Testis (tissue), 3 donors: ENCODE data around the gene TMEM41B. TPM values are rescaled to one million over a fixed set of nuclear protein-coding genes. Genes with fewer than 3 reads are reported as not detected.
"Not testable (repeated sequence)": the region's sequence is repeated elsewhere in the genome, so short reads cannot be mapped to it uniquely, and the experiment has no call there.

Source experiments
- DNase-seq: peaks from one replicate; pipeline ENCODE4 v3.0.0-alpha.2; 2019
- H3K27ac ChIP-seq, 2 donors: fragments of 200-600 bp; sonication (generic); one replicate each; pipeline ENCODE4 v1.5.1; 2019
- H3K27me3 ChIP-seq: fragments of 200-600 bp; sonication (generic); one replicate; pipeline ENCODE4 v1.5.1; 2019
- H3K36me3 ChIP-seq: fragments of 200-600 bp; sonication (generic); one replicate; pipeline ENCODE4 v1.5.1; 2017; ENCODE audit warnings: low read depth; ENCODE audit errors: missing control alignments
- H3K4me1 ChIP-seq: fragments of 200-600 bp; sonication (generic); one replicate; pipeline ENCODE4 v1.5.1; 2019
- H3K4me3 ChIP-seq, 2 donors: fragments of 200-600 bp; sonication (generic); one replicate each; pipeline ENCODE4 v1.5.1; 2017 to 2019
- H3K9me3 ChIP-seq: fragments of 200-600 bp; sonication (generic); one replicate; pipeline ENCODE4 v1.5.1; 2017
- POLR2A ChIP-seq: fragments of 450-650 bp; IDR thresholded peaks from one replicate; pipeline ENCODE4 v1.6.1; 2017; ENCODE audit warnings: antibody characterized with exemption, mild to moderate bottlenecking, moderate library complexity
- WGBS, 2 donors: methylation state at CpG; one replicate each; pipeline ENCODE4 v1.1.5; 2018; 5-methylcytosine and 5-hydroxymethylcytosine counted together
- intact Hi-C: fragments of 100-400 bp; cut with DNase I; formaldehyde crosslinking; loops from one replicate; pipeline ENCODE4 v1.15.1; 2023; ENCODE audit warnings: low total_unique reads
- polyA plus RNA-seq: library from polyadenylated mRNA; stranded (reverse); fragments of 350-450 nt; fragmentation: Illumina TruSeq; extraction: RNeasy Lipid Tissue Mini Kit (QIAGEN cat#74804); gene quantifications from one replicate; pipeline ENCODE4 v1.2.3, GENCODE V29; 2014; ENCODE audit warnings: low read depth, low replicate concordance; ENCODE audit not compliant: insufficient read depth
- total RNA-seq, 2 donors: library from RNA; depleted of rRNA; stranded (reverse); fragments of >200 nt; gene quantifications; one replicate each; pipeline ENCODE4 v1.2.3, GENCODE V29; 2016
- TF ChIP-seq, protein P1 (sequence below), 3 experiments: fragments of 450-650 bp in 2 of 3; fragments of 200-600 bp in 1 of 3; sonication (generic) in 1 of 3; IDR thresholded peaks; one replicate each; pipeline ENCODE4 v1.5.1; 2016 to 2019; ENCODE audit warnings: antibody characterized with exemption in 3 of 3, mild to moderate bottlenecking in 2 of 3, moderate library complexity in 1 of 3

TMEM41B gene
- total and polyA plus RNA-seq, 3 donors from 2014 or later = 24.2 to 42.6 (median 37.5) TPM

DNA sequence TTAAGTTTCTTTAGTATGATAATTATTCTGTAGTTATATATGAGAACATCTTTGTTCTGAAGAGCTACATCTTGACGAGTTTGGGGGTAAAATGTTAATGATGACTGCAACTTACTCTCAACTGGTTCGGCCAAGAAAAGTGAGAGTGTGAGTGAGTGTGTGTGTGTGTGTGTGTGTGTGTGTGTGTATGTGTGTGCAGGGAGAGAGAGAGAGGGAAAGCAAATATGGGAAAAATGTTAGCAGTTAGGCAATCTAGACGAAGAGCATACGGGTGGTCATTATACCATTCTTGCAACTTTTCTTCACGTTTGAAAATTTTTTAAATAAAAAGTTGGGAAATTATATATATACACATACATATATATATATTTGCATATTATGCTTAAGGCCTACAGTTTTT, 18.3 kb upstream of the TMEM41B start:
- 80 to 82% methylated on average over 5 of the region's 5 CpGs for WGBS, 2 donors
- no peaks in the 10 kb centered on the region for H3K27me3 ChIP-seq
- H3K4me3 ChIP-seq = no peak overlapping the region
- H3K27ac ChIP-seq = no peak overlapping the region
- intact Hi-C loops = no loop called here
- H3K9me3 ChIP-seq = no peaks in the 10 kb centered on the region
- no peaks in the 10 kb centered on the region for H3K36me3 ChIP-seq
- DNase-seq = no peak
- no peak for TF ChIP-seq POLR2A
- TF ChIP-seq, protein P1, sequence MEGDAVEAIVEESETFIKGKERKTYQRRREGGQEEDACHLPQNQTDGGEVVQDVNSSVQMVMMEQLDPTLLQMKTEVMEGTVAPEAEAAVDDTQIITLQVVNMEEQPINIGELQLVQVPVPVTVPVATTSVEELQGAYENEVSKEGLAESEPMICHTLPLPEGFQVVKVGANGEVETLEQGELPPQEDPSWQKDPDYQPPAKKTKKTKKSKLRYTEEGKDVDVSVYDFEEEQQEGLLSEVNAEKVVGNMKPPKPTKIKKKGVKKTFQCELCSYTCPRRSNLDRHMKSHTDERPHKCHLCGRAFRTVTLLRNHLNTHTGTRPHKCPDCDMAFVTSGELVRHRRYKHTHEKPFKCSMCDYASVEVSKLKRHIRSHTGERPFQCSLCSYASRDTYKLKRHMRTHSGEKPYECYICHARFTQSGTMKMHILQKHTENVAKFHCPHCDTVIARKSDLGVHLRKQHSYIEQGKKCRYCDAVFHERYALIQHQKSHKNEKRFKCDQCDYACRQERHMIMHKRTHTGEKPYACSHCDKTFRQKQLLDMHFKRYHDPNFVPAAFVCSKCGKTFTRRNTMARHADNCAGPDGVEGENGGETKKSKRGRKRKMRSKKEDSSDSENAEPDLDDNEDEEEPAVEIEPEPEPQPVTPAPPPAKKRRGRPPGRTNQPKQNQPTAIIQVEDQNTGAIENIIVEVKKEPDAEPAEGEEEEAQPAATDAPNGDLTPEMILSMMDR (IDR thresholded peaks at IDR 0.05) = no peak
- no peaks in the 10 kb centered on the region for H3K4me1 ChIP-seq

GRCh38 chr11:9330387-9331384, 16.3 kb upstream of the TMEM41B start:
- intact Hi-C loops = no loop called here
- Histone ChIP-seq H3K4me3 (no peak overlapping the region), H3K36me3 (no peaks in the 10 kb centered on the region), H3K9me3 (no peaks in the 10 kb centered on the region), H3K4me1 (no peaks in the 10 kb centered on the region), H3K27ac (no peak overlapping the region), H3K27me3 (no peaks in the 10 kb centered on the region)
- WGBS, 2 donors = 80 to 93% methylated on average over 9 to 10 of the region's 10 CpGs
- TF ChIP-seq POLR2A = no peak
- TF ChIP-seq, protein P1 (IDR thresholded peaks at IDR 0.05) = no peak
- DNase-seq = no peak

GRCh38 chr11:9320047-9320446, 5.7 kb upstream of the TMEM41B start:
- Histone ChIP-seq H3K9me3 (no peaks in the 10 kb centered on the region), H3K36me3 (no peaks in the 10 kb centered on the region), H3K27me3 (no peaks in the 10 kb centered on the region), H3K4me3 (no peak overlapping the region), H3K27ac (no peak overlapping the region), H3K4me1 (no peaks in the 10 kb centered on the region)
- intact Hi-C loops = no loop called here
- no peak for TF ChIP-seq POLR2A
- TF ChIP-seq, protein P1 (IDR thresholded peaks at IDR 0.05) = no peak
- WGBS, 2 donors = 95 to 98% methylated on average over 3 of the region's 3 CpGs
- no peak for DNase-seq

GRCh38 chr11:9319377-9320001, 5.1 kb upstream of the TMEM41B start:
- intact Hi-C loops, H3K9me3 ChIP-seq, H3K4me1 ChIP-seq, DNase-seq, H3K36me3 ChIP-seq, H3K4me3 ChIP-seq, H3K27ac ChIP-seq, H3K27me3 ChIP-seq: not testable (repeated sequence)
- WGBS, 2 donors = 84 to 86% methylated on average over 4 of the region's 4 CpGs

GRCh38 chr11:9318442-9319376, 4.3 kb upstream of the TMEM41B start:
- H3K27me3 ChIP-seq, DNase-seq, H3K27ac ChIP-seq, intact Hi-C loops, H3K4me3 ChIP-seq, H3K4me1 ChIP-seq, H3K36me3 ChIP-seq, H3K9me3 ChIP-seq: not testable (repeated sequence)
- 50 to 55% methylated on average over 18 of the region's 18 CpGs for WGBS, 2 donors
